NCI-H524 (cell line): Measurements from ENCODE around the gene LHX2.

Experiments
- DNase-seq, 2 experiments: peaks; one replicate each; lab custom pipeline; 2025; lab: John Stamatoyannopoulos, UW

LHX2 gene

DNA sequence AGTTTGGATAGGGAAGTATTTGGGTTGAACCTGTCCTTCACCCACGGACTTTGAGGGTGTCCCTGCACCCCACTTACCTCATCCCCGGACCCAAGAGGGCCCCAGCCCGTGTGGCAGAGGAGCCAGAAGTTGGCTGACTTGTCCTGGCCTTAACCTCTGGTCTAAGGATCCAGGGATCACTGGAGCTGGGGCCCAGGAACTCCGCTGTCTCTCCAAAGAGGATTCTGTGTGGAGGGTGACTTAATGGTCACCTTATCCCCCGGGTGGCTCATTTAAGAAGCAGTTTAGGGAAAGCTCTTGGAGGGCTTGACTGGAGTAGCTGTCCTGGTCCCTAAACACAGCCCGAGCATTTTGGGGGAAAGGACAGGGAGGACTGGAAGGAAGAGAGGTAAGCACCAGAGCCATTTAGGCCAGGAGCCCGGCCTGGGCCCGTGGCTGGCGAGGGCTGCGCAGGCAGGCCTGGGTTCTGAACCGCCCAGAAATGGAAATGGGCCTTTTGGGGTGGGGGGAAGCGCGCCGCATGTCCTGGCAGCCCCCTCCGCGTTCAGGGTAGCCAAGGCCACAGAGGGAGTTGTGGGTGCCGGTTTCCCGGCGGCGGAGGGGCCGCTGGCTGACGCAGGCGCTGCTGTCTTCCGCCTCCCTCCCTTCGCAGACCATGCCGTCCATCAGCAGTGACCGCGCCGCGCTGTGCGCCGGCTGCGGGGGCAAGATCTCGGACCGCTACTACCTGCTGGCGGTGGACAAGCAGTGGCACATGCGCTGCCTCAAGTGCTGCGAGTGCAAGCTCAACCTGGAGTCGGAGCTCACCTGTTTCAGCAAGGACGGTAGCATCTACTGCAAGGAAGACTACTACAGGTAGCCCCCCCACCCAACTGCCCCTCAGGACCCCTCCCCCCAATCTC lies 2.0 kb downstream of the LHX2 start:
- no peak for DNase-seq

DNA sequence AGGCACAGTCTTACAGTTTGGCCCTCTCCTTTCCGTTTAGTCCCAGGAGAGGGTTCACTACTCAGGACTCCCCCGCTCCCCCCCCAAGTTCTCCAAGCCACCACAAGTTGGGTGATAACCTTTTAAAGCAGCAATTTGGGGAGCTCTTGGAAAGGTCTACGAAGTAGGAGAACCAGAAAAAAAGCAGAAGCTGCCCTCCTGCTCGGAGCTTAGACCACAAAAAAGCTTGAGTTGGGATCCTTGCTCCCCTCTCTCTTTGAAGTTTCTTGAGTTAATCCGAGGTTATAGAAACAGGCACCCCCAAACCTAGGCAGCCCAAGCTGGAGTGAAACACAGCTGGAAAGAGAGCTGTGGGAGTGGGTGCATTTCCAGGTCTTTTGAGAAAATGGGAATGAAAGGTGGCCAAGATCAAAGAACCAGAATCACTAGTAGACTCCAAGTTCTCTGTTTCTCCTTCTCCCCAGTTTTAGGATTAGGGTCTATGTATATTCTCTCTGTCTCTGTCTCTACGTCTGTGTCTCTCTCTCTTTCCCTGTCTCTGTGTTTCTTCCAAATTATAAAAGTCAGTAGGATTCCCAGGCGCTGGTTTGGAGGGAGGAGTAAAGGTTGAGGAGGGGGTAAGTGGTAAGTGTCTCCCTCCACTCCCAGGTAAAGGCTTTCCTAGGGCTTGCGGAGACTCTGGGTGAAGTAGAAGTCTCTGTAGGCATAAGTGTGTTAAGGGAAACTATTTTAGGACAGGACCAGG lies 2.8 kb downstream of the LHX2 start:
- no peak for DNase-seq

DNA sequence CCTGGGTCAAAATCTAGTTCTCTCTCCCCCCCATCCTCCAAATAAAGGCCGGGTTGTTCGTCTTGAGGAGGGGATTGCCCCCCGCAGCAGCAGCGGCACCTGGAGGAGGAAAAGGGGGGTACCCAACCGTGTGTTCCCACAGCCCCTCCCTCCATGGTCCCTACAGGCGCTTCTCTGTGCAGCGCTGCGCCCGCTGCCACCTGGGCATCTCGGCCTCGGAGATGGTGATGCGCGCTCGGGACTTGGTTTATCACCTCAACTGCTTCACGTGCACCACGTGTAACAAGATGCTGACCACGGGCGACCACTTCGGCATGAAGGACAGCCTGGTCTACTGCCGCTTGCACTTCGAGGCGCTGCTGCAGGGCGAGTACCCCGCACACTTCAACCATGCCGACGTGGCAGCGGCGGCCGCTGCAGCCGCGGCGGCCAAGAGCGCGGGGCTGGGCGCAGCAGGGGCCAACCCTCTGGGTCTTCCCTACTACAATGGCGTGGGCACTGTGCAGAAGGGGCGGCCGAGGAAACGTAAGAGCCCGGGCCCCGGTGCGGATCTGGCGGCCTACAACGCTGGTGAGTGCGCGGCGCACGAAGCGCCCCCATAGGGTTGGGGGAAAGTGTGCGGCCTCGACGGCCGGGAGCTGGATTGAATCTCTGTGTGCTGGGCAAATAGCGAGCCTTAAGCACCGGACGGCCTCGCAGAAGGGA lies 3.5 kb downstream of the LHX2 start:
- no peak for DNase-seq

DNA sequence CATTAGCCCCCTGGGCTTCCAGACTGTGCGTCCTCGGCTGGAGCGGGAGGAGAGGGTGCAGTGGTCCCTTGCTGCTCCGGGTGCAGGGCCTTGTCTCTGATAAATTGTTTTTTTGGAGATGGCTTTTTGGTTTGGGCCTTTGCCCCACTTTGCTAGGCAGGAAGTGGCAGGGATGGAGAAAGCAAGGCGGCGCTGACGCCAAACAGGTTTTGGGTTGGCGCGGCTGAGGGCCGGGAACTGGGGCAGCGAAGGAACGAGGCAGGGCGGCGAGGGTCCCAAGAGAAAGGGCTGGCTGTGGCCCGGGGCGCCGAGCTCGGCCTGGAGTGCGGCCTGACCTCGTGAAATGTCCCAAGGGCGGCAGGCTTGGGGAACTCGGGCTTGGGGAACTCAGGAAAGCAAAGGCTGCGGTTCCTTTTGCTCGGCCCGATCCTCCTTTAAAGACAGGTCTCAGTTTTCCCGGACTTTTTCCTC lies 4.1 kb downstream of the LHX2 start:
- DNase-seq: no peak

DNA sequence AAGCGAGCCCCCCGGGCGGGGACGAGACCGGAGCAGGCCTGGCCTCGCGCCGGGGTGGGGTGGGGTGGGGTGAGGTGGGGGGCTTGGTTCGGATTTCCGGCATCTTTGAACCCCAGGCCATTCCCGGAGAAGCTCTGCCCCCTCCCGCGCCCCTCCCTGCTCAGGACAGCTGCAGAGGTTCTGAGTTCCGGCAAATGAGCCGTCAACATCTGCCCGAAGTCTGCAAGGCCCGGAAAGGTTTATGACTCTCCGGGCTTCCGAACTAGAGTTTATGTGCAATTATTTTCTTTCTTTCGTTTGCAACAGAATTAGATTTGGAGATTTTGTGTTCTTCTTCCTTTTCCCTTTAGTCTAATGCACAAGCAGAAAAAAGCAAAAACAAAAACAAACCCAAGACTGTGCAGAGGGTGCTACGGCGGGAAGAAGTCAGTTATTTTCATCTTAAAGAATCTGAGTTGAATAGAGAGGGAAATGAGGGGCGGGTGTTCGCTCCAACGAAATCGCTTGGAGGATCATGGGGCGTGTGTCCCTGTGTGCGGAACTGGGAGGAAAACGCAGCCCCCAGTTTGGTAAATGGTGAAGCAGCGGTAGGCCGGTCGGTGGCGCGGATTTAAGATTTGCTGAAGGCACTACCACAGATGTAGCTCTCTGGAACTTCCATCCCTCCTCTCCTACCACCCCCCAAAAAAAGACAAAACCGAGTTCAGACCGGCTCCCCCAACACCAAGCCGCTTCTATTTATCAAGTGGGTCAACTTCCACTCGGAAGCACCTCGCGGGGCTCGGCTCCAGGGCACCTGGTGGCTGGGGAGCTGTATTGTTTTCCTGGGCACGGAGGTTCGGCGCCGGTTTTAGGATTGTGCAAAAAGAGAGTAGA lies 4.8 kb downstream of the LHX2 start:
- DNase-seq: no peak

DNA sequence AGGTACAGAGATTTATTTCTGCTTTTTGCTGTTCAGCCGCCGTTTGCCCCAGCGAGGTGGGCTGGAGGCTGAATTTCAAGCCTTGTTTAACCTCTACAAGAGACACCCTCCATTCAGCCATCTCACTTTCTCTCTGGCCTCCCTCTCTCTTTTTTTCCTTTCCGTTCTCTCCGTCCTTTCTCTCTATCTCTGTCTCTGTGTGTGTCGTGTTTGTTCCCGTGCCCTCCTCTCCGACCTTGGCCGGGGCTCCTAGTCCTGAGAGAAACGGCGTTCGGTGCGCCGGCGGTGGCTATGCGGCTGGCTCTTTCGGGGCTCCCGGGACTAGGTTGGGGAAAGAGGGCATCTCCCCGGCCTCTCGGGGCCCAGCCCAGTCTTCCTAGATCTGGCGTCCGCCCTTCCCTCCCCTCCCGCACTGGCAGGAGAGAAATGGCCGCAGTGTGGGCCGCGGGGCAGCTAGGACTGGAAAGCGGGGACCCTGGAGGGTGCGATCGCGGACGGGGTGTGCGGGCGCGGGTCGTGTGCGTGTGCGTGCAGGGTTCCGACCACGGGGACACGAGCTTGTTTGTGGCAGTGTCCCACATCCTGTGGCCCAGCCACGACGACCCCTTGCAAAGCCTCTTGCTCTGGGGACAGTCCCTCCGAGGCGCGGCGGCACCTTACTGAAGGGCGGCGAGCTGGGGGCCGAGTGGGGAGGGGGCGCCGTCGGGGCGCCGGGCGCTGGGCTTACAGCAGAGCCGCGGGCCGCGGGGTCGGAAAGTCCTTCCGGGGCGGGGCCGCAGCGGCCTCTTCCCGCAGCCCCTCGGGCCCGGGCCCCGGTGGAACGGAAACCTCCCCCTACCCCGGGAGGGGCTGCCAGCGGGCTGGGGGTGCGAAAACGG lies 5.7 kb downstream of the LHX2 start:
- DNase-seq: no peak

DNA sequence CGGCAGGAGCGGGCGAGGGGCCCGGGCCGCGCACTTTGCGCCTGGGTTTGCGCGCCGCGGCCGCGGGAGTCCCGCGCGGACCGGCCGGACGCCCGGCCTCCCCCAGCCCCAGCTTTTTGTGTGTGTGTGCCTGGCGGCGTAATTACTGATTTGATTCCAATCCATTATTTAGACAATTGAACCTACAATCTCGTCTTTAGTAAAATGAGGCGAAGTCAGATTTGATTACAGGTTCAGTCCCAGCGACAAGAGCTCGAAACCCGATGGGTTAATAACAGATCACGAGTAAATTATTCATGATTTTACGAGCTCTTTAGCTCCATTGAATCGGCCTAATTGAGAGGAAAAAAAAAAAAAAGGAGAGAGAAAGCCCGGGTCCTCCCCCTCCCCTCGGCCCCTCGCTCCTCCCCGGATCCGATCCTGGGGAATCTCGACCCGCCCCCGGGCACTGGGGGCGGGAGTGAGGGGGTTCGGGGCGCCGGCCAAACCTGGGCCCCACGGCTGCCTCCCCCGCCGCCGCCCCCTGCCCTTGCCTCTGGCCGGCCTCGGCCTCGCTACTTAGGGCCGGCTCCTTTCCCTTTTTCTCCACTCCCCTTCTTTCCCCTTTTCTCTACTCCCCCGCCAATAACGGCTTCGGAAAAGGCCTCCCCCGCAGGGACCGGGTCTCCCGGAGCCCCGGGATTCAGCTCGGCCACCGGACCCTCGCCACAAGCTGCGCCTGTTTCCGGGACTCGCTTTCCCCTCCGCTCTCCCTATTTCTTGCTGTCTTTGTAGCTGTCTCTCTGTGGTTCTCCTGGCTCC lies 6.6 kb downstream of the LHX2 start:
- no peak for DNase-seq

DNA sequence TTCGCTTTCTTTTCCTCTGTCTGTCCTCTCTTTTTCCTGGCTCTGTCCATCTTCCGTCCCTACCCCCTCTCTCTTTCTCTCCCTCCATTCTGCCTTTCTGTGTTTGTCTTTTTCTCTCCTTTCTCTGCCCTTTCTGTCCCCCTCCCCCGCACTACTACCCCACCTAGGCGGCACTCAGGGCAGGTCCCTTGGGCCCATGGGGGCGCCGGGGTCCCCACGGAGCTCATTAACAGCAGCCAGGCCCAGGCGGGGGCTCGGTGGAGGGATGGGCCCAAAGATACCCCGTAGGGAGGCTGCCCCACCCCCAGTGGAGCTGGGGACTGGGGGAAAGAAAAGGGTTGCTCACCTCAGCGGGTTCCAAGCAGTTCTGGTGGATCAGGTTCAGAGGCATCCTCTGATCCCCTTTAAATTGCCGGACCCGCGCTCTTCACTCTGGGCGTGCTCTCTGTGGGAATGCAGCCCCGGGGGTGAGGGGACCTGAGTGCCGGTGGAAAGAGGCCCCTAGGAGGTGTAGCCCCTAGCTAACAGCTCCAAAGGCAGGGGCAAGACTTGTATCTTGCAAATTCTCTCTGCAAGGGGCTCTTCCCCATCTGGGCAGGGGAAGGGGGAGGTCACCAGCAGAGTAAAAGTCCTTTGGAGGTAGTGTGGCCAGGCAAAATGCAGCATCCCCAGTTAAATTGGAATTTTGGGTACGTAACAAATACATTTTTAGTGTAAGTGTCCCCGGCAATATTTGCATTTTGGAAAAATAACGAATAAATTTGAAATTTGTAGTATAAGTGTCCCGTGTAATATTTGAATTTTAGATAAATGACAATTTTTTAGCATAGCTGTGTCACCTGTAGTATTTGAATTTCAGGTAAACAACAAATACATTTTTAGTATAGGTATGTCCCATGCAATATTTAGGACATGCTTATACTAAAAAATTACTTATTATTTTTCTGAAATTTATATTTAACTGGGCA lies 7.4 kb downstream of the LHX2 start:
- no peak for DNase-seq

DNA sequence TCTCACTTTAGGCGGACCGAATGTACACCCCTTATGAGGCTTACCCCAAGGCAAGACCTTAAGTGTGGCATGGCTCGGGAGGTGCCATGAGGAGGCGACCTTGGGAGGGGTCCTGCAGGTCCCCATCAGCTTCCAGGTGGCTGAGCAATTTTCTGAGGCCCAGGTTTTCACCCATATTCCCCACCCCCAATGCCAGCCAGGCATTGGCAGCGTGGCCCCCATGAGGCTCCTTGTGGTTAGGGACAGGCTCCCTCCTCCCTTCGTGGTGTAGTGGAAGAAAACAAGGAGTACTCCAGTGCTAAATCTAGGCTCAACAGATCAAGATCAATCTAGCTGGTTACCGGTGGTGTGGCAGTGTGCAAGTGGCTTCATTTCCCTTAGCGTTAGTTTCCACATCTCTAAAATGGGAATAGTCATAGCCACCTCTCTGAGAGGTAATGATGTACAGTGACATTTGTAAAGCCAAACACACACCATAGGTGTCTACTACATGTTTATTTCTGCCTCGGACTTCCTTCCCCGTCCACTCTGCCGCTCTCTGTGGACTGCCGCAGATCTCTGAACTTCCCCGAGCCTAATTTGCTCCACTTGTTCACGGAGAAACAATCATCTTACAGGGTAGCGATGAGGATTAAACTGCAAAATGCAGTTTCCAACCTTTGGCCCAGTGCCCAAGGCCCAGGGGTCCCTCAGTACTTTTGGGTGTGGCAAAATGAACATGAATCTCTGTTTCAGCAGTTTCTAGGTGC lies 8.4 kb downstream of the LHX2 start:
- no peak for DNase-seq

DNA sequence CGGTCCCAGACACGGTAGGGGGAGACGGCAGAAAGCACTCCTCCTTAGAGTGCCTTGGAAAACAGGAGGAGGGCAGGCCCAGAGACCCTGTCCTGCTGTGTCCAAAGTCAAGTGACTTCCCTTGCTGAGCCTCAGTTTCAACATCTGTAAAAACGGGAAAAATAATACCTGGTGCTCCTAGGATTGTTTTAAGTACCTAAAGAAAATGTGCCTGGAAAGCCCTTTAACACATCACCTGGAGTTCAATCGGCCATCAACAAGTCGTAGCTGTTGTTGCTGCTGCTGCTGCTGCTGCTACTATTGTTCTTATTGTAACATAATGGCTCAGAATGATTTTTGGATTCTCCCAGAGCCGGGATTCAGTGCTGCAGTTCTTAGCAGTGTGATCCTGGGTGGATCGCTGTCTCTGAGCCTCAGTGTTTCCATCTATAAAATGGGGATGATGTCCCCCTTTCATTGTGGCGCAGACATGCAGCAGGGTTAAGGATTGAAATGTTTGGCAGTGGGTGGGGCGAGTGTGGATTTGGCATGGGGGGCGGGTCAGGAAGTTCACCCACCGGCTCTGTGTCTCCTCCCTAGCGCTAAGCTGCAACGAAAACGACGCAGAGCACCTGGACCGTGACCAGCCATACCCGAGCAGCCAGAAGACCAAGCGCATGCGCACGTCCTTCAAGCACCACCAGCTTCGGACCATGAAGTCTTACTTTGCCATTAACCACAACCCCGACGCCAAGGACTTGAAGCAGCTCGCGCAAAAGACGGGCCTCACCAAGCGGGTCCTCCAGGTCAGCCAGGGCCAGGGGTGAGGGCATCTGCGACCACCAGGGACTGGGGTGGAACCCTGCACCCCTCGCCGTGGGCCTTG lies 9.2 kb downstream of the LHX2 start:
- DNase-seq: no peak

DNA sequence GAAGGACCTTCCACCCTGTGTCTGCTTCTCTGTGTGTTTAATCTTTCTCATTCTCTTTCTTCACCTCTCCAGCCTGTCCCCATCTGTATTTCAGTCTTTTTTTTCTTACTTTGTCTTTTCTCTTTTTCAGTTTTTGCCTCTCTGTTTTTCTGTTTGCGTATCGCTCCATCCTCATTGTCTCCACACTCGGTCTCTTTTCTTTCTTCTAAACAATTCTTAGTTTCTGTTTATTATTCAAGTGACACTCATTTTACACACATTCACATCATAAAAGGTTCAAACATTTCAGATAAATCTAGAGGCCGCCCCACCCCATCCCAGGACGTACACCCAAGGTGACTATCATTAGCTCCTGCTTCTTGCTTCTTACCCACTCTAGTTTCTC lies 9.8 kb downstream of the LHX2 start:
- no peak for DNase-seq

DNA sequence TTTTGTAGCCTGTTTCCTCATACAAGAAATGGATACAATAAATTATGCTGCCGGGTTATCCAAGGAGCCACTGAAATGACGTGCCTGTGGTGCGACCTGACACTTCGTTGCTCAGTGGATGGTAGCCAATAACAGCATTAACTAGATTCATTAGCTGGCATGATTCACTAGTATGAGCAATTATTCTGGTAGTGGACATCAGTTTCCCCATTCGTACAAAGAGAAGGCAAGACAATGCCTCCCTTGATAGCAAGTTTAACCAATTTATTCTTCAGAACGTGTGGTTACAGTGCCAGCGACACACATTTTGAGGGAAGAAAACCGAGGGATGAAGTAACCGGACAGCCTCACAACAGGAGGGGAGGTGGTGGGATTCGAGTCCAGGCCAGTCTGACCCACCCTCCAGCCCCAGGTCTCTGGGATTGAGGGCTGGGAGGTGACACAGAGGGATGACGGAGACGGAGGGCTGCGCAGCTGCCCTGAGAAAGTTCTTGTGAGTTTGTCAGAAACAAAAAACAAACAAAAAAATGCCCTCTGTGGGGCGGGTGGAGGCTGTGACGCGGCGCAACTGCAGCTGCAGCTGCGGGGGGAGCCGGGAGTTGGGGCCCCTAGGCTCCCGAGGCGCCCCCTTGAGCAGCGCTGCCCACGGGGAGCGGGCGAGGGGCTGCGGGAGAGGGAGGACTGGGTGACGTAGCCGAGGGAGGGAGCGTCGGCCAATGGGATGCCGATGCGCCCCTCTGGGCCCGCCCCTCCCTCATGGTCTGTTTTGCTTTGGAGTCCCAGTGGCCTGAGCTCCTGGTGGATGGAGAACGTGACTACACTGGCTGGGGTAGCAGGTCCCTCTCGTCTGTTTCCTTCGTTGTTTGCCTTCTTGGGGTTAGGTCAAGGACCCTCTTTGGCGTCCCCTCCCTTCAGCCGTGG lies 10.9 kb downstream of the LHX2 start:
- DNase-seq: no peak

DNA sequence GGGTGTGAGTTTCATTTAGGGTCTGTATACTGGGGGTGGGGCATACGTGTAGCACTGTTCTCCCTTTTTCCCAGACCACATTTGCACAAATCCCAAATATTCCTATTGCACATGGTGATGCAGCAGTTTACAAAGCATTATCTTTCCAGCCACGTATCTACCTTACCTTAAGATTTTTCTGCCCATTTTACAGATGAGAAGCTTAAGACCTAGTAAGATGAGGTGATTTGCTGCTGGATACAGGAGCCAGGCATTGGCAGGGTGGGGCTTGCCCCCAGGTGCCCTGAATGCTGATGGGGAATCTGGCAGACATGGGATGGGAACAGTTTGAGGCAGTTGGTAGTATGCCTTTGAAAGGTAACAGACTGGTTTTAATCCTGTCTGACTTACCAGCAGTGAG lies 12.5 kb downstream of the LHX2 start:
- no peak for DNase-seq

DNA sequence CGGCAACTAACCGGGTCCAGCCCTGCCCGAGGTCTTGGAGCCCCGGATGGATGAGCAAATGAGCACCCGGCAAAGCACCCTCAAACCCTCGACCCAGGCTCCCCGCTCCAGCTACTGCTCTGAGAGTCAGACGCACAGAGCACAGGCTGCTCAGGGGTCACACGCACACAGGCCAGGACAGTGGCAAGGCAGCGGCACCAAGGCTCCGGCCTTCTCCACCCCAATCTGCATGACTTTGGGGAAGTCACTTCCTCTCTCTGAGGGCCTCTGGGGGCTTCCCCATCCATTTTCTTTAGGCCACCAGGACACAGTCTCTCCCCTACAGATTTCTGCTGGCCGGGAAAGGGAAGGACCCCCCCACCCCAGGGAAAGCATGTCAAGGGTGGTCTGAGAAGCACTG lies 18.0 kb downstream of the LHX2 start:
- no peak for DNase-seq

DNA sequence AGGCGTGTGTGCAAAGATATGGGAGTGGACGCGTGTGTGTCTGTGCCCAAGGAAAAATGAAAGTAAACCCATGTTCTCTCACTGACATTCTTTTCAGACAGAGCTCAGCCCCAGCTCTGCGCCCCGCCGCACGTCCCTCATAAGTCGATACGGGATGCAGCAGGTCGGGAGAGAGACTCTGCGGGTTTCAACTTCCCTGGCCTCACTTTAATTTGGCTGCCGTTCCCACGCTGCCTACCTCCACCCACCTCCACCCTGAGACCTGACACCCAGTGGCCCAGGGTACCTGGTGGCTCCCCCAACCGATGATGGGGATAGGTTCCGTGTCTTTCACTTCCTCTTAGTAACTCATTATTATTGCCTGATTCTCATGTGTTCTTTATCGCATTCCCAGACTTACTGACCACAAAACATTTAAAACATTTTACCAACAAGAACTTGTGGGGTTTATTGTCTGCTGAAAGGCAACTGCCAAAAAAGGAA lies 19.4 kb downstream of the LHX2 start:
- no peak for DNase-seq

DNA sequence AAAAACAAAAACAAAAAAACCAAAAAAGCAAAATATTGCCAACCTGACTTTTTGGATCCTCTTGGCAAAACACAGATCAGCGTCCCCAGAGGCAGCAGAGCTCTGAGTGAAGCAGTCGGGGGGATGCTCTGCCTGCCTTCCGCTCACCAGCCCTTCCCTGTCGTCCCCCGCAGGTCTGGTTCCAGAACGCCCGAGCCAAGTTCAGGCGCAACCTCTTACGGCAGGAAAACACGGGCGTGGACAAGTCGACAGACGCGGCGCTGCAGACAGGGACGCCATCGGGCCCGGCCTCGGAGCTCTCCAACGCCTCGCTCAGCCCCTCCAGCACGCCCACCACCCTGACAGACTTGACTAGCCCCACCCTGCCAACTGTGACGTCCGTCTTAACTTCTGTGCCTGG lies 20.7 kb downstream of the LHX2 start:
- DNase-seq: no peak
